NOMO-1 treated with DMSO at 0.1 percent for 48 hours (cell line): Measurements from ENCODE around the gene CHI3L1.
A peak's percentile ranks its signal among the peaks of the same experiment; 100 is the strongest.

Experiments
- DNase-seq: peaks from one replicate; lab custom pipeline; 2025; ENCODE audit not compliant: unreplicated experiment; lab: John Stamatoyannopoulos, UW

CHI3L1 gene

DNA sequence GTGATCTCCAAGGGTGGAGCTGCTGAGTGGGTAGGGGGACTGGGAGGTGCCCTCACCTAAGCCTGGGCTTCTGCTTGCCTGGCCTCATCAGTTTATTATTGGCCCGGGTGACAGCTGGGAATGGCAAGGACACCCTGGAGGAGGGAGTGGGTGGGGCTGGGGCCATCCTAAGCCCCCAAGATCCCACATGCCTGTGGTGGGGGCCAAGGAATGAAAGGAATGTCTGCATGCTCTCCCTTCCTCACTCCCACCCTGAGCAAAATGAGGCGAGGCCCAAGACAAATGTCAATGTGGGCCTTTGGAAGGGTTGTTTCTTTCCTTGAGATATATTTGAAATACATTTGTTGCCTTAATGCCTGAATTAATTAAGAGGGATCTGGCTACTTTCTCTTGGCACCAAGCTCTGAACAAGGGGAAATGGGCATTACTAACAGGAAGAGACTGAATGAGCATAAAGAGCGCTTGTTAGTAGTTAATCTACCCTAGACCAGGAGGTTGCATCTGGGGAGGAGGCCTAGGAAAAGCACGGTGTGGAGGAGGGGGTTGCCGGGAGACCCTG is 19.7 kb upstream of the CHI3L1 start:
- DNase-seq: no peak

DNA sequence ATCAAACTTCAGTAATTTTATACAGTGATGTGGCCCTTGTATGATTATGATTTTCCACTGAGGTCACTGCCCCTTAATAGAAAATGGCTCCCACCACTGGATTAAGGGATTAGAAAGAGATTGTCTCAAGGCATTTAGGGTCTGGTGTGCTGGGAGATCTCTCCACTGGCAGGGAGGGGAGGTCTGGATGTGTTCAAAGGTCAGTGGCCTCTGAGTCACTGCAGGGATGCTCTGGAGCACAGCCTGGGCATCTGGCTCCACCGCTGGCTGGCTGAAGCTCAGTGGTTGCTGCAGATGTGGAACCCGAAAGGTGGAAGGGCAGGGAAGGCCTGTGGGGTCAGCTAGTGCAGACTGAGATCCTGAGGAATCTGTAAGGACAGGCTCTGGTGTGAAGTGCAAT is 18.3 kb upstream of the CHI3L1 start:
- no peak for DNase-seq

DNA sequence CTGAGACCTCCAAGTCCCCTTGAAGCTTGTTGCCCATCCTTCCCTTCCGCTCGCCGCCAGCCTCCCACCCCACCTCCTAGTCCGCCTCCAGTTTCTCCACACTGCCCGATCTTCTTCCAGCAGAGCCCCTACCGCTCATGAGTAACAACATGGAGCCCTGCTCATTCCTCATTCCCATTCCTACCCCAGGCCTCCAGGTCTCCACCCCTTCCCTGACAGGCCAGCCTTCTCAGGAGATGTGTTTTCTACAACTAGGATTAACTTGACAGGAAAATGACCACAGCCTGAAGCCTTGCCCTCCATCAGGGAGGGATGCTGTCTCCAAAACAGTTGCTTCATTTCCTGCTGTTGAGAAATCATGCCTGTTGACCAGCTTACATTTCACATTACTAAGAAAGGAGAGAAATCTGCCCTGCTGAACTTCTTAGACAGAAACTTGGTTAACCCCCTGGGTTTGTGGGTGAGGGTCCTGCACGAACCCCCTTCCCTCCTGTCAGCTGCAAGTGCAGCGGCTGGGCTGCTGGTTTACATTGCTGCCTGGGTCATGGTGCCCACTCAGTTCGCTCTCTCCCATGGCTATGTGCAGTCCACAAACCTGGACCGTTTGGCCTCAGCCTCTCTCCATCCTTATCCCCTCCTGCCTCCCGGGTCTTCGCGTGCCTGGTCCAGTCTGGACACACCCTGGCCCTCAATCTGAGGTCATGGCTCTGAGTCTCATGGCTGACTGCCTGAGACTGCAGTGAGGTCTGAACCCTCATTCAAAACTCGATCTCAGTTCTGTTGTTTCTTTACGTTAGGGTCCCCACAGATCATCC is 16.1 kb upstream of the CHI3L1 start:
- DNase-seq: peak; percentile 75

DNA sequence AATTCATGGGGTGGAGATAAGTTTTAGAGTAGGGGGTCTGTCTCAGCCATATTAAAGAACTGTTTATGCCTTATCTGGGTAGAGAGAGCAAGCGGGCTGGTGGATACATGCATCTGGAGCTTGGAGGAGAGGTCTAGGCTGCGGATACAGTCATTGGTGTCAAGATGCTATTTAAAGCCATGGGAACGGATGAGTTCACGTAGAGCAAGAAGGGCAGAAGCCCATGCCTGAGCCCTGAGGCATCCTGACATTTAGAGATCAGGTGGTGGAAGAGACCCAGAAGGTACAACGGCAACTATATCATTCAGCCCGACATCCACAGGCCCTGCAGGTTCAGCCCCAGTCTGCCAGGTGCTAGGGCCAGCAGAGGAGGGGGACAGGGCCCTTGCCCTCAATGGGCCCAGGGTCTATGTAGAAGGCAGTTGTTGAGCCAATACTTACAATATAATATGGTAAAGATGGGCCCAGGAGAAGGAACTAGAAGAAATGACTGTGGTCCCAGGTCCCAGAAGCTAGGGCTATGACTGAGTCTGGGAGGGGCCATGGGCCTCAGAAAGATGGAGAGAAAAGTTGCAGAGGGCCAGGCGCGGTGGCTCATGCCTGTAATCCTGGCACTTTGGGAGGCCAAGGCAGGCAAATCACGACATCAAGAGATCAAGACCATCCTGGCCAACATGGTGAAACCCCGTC is 15.2 kb upstream of the CHI3L1 start:
- DNase-seq: no peak

DNA sequence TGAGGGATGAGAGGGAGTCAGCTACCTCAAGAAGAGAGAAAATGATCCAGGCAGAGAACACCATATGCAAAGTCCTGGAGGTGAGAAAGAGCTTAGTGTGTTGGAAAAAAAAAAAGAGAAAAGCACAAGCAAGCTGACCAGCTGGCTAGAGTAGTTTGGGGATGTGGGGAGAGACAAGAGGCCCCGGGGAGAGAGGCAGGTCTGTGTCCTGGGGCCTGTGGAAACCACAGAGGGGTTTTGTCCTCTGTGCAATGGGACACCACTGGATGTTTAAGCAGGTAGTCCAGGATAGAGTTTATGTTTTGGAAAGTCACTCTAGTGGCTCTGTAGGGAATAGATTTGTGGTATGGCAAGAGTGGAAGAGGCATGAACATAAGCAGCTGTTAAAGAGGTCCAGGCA is 14.4 kb upstream of the CHI3L1 start:
- DNase-seq: no peak

DNA sequence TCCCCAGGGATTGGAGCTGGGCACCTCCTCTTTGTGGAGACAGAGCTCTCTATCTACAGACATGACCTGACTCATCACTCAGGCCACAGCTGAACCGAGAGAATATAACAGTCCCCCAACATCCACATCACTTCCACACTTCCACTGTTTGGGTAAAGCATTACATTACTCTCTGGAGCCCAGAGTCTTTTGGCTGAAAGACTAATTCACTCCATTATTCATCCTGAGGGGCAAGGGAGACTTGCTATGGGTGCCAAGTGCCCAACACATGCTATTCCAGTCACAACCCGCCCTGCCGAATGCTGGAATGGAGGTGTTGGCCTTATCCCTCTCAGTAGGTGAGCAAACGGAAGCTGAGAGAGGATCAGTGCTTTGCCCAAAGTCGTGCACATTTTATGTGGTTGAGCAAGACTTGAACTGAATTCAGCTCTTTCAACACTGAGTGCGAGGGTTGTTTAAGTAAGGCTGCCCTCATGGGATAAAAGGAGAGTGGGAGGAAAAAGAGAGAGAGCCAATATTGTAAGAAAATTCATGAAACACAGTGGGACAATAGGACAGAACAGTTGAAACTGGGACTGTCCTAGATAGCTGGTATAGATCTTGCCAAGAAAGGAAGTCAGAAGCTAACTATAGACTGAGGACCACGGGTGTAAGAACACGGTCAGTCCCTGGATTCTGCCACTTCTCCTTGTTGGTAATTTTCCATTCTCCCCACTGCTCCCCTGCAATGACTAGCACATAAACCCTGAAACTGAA is 13.5 kb upstream of the CHI3L1 start:
- peak; percentile 62 for DNase-seq

DNA sequence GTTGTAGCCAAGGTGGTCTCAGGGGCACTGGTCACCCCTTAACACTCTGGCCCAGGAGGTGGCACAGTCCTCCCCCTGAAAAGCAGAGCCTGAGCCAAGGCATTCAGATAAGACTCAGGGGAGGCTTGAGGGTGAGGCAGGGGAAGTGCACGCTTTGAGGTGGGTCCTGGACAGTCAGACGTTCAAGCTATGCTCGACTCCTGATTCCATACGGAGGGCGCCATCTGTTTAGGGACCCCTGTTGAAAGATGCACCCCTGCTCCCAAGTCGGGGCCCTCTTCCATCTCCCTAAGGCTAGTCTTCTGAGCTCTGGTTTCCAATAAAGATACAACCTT is 12.9 kb upstream of the CHI3L1 start:
- no peak for DNase-seq

DNA sequence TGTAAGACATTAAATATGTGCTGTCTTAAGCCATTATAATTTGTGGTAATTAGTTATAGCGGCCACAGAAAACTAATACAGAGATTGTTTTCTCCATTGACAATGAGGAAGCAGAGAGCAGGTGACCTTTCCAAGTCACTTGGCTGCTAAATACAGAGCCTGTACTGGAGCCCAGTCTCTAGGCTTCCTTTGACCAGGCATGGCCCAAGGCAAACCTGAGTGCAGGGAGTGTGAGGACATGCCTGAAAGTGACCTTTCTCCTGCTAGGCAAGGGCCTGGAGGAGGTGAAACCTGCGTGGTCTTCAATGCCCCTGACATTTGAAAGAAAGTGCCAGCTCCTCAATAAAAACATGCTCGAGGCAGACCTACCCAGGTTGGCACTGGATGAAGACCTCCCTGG is 12.5 kb upstream of the CHI3L1 start:
- DNase-seq: no peak

DNA sequence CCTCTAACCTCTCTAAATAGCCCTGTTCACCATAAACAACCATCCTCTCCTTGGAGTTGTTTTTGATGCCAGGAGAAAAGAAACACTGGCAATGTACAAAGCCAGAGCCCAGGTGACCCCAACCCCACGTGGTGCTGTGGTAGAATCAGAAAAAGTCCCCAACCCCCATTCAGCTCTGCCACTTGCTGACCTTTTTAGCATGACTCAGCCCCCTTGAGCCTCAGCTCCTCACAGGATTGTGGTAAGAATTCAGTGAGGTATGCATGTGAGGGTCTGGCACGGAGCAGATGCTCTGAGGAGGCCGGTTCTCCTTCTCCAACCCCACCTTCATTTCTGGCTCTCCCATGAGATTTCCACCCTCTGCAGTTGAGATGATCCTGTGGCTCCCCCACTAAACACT is 11.1 kb upstream of the CHI3L1 start:
- DNase-seq: peak; percentile 11

DNA sequence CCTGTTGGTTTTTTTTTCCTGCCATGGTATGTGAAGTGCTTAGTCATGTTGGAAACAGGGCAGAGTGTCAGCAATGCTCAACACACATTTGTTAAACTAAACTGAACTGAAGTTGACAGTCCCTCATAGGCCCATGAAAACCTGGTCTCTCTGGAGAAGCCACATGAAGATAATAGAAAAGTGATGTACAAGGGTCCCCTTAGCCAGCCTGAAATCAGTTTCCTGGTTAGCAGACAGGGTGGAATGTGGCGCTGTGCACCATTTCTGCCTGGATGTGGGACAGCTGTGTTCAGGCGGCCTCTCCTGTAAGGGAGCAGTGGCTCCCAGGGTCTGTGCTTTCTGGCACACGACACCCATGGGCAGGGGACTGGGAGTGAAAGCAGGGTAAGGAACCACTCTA is 9.9 kb upstream of the CHI3L1 start:
- no peak for DNase-seq

DNA sequence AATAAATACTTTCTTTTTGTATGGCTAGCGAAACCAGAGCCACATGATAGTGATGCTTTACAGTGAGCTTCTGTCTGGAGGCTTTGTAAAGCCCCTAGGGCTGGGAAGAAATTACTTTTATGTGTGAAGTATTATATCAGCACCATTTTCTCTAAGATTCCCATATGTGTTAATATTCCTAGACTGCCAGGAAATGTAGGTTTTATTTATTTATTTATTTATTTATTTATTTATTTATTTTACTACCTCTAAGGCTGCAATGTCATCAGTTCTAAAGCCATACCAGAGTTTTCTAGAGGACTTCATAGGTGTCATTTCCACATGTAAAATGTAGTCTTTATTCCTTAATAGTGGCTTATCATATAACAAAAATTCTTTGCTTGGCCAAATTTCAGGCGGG is 4.4 kb upstream of the CHI3L1 start:
- DNase-seq: no peak

DNA sequence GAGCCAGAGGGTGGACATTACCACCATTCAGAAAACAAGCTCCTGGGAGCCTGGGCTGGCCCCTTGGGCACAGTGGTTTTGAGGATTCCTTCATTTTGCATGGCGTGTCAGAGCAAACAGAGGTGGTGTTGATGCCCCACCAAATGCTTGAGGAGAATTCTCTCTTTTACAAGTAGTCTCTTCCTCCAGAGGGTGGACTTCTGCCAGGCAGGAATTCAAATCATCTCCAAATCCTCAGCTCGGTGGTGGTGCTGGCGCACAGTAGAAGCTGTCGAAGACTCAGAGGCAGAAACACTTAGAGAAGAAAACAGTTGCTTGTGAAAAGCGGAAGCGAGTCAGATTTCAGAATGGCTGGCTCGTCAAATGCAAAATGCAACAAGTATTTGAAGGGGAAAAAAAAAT is 3.4 kb upstream of the CHI3L1 start:
- peak; percentile 77 for DNase-seq

DNA sequence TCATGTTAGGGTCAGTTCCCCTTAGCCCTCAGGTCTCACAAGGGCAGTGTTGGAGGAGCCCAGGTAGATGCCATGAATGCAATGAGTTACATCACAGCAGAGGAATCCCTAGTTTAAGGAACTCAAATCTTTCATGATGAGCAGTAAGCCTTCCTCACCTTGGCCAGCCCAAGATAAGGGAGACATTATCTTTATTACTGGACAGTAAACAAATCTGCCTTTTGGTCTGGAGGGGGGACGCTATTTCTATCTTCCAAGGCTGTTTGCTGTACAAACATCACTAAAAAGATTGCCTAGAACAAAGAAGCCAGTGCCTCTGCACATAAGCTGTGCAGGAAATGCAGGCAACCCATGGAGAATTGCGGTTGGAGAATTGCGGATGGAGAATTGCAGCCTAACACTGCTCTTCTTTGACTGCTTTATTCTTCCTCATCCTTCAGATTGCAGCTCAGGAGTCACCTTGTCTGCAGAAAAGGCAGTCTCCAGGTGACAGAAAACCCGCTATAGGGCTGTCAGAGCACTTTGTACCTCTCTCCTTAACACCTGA is 2.3 kb upstream of the CHI3L1 start:
- DNase-seq: no peak

DNA sequence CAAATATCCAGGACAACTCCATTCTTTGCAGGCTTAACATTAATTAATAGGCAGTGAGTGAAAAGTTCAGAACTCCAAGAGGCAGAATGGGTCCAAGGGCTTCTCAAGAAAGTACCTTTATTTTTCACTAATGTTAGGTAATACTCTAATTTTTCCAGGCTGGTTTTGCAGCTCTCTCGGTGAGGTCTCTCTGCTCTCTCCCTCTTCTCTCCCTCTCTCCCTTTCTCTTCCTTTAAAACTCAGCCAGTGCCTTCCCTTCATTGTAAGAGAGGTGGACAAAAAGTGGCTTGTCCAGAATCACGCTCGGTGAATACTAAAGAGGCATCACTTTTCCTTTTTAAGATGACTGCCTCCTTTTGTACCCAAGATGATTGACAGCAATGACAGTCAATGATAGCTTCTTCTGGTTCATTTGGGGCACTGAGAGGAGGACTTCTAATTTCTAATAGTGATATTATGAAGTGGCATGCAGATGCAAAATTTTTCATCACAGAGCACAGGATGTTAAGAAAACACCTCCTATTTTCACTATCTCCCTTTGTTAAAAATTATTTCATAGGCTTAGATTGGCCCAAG is 1.3 kb upstream of the CHI3L1 start:
- no peak for DNase-seq

DNA sequence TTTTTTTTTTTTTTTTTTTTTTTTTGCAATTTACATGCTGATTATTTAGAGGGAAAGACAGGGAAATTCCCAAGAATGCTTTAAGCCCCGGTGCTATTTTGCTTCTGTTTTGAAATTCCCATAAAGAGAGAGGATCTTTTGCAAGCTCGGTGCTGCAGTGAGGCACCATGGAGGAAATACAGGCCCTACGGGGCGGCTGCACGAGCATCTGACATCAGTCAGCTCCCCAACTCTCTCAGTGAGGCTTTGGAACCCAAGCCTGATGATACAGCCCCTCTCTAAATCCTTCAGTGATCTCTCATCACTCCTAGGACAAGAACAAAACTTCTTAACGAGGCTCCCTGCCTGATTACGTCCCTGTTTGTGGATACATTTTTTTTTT is 791 bp upstream of the CHI3L1 start:
- no peak for DNase-seq

DNA sequence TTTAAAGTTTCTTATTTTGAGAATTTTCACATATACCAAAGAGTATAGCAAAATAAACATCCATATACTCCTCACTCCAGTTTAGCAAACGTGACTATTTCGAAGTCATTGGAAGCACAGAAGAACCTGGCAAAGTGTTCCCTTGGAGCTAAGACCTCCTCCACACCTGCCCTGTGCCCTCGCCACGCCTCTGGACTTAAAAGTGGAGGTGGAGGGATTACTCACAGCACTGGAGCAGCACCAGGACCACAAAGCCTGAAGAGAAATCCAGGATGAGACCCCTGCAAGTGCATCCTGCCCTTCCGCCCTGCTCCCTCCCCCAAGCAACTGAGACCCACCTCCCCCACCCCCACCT is 436 bp downstream of the CHI3L1 start:
- no peak for DNase-seq

DNA sequence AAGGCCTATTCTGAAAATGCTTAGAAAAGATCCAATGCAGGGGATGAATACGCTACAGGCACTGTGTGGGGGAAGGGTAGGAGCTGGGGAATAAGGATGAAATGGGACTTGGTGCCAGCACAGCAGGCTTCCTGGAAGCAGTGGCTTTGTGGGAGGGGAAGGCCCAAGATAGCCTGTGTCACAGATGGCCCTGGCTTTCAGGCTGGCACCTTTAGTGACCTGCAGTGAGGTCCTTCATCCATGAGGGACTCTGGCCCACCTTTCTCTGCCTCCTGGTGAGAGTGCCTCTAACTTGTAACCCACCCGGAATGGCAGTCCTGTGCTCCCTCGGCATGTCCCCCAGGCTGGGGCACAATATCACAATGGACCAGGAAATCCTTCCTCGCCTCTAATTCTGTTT is 919 bp downstream of the CHI3L1 start:
- DNase-seq: no peak

DNA sequence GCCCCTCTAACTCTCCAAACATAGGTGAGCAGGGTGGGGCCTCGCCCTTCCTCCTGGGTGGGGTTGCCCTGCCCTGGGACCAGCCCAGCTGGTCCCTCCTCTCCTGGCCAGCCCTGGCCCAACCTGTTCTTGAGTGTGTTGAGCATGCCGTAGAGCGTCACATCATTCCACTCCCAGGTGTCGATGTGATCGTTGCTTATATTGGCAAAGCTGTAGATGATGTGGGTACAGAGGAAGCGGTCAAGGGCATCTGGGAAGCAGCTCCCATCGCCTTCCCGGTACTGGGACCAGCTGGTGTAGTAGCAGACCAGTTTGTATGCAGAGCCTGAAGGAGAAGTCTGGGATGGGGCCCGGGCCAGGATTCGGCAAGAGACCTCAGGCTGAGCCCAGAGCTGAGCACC is 1.4 kb downstream of the CHI3L1 start:
- no peak for DNase-seq

DNA sequence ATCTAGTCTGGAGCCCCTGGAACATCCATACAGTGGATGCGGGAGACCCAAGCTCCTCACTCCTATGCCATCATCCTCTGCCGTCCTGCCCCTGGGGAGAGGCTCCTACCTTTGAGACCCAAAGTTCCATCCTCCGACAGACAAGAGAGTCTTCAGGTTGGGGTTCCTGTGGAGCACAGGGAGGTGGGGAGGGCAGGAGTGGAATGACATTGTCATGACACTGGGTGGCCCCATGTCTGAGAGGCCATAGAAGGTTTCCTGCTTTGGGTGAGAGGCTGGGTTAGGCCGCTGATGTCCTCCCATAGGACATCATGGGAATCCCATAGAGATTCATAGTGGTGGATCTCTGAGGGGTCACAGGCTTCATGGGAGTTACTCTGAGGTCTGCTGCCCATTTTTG is 2.0 kb downstream of the CHI3L1 start:
- no peak for DNase-seq

DNA sequence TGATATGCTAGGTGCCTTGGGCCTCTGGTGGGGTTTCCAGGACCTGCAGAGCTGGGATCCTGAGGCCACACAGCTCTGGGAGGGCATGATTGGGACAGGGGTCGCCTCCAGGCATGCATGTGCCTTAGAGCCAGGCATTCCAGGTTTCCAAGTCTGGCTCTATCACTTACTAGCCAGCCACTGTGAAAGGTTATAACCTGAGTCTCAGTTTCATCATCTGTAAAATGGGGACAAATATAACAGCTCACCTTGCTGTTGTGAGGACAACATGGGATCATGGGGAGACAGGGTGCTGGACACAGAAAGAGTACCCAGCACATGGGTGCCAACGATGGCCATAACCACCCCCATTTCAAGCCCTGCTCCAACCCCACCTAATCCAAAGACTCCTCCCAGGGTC is 2.7 kb downstream of the CHI3L1 start:
- DNase-seq: no peak

DNA sequence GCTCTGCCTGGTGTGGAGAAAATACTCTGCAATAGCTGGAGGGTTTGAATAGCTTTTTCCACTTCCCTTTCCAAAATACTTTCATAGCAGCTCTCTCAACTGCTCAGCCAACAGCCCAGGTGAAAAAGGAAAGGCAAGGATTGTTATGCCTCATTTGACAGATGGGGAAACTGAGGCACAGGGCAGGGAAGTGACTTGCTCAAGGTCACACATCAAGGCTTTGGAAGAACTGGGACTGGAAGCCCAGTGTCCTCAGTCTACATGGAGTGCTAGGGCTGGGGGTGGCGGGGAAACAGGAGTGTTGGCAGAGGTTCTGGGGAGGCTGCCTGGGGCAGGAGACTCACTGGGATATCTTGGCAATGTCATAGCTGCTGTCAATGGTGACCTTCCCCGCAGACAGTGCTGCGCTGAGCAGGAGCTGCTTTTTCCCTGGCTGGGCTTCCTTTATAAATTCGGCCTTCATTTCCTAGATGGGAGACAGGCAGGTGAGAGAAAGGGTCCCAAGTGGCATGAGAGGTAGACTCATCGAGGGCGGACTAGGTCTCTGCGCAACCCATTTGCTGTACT is 4.0 kb downstream of the CHI3L1 start:
- no peak for DNase-seq
